GM12872 (cell line): ENCODE data around the gene PGA5.

Experiments
- CTCF ChIP-seq: IDR thresholded peaks from 3 replicates; pipeline ENCODE4 v1.5.1; 2011; ENCODE audit warnings: low read depth, mild to moderate bottlenecking, low read length, moderate library complexity; ENCODE audit not compliant: insufficient read depth

Gene PGA5

GRCh38 chr11:61272731-61273130, 31.8 kb downstream of the PGA5 start:
- no peak for TF ChIP-seq CTCF

GRCh38 chr11:61273178-61274078, 32.5 kb downstream of the PGA5 start:
- TF ChIP-seq CTCF, result no peak

GRCh38 chr11:61274084-61274483, 33.1 kb downstream of the PGA5 start:
- no peak for TF ChIP-seq CTCF

- no peak for TF ChIP-seq CTCF
These were observed 34.2 kb downstream of the PGA5 start for GRCh38 chr11:61275191-61275590.

- no peak for TF ChIP-seq CTCF
These were observed 36.4 kb downstream of the PGA5 start for GRCh38 chr11:61277186-61278000.

GRCh38 chr11:61278001-61278470, 37.1 kb downstream of the PGA5 start:
- TF ChIP-seq CTCF, result no peak

GRCh38 chr11:61279934-61280659, 39.1 kb downstream of the PGA5 start:
- TF ChIP-seq CTCF, result no peak
